Heart left ventricle (tissue), 13 donors: ENCODE data around the gene OR2M3.

Experiments
- CTCF ChIP-seq, 12 donors: fragments of 200-600 bp; sonication (generic) in 4 of 12; IDR thresholded peaks; one replicate each; pipeline versions ENCODE4 v1.5.0 to v1.8.0; 2018 to 2022; ENCODE audit warnings: antibody characterized with exemption in 12 of 12, mild to moderate bottlenecking in 5 of 12
- POLR2A ChIP-seq, 2 donors: fragments of 450-650 bp; IDR thresholded peaks; one replicate each; pipeline ENCODE4 v1.6.1; 2017; ENCODE audit warnings: antibody characterized with exemption in 2 of 2, mild to moderate bottlenecking in 2 of 2, moderate library complexity in 2 of 2
- donor health status: ischemic (EF 13 %, LVEDD 7.1; RV severe dilation, severe dysfunction).
- donor health status: DM: no; HTN: yes; CAD: no.
- donor health status: DM: no; HTN: no; CAD: no.
- donor health status: ischemic (EF 25% LVEDD 6.9; RV normal size, moderate dysfunction).
- donor health status: ischemic (EF 25% LVEDD 5.7; RV mildly dilated, moderate dysfunction).
- donor health status: ischemic (EF 35%, LVEDD 5.7; RV mildly dilated, moderate dysfunction).
- donor health status: nonischemic (EF 11% LVEDD 7.7; RV severe dilation, severe dysfunction).
- donor health status: DM: yes; HTN: yes; CAD: no.
- donor health status: PGD.
- donor health status: ischemic (EF 29% LVEDD 5.4; RV normal size, mild dysfunction).
- donor health status: nonischemic (EF 23%, LVEDD 6.1; RV moderate dilation, normal function).

GRCh38 chr1:248225537-248225936 is 28.5 kb downstream of the OR2M3 start:
- TF ChIP-seq CTCF (IDR thresholded peaks at IDR 0.05): no peak
- no peak for TF ChIP-seq POLR2A (IDR thresholded peaks at IDR 0.05)
